IMR-90 (cell line): ENCODE results near the gene WSB1. TPM values are rescaled to one million over a fixed set of nuclear protein-coding genes. Genes with fewer than 3 reads are reported as not detected.

Source experiments
- ATAC-seq: fragments of 200-7000 bp; cut with Tn5 transposase; 2 replicates; pipeline ENCODE4 v1.9.1; 2020; ENCODE audit warnings: low read depth, mild to moderate bottlenecking, moderate library complexity
- BruUV-seq: library from RNA; stranded (reverse); fragments of 400-500 nt; replicated peaks from 2 replicates; lab custom pipeline; 2021; lab: Mats Ljungman, UMichigan
- CTCF ChIA-PET: fragments of 300-600 bp; formaldehyde crosslinking; extraction: SDS; loops from one replicate; lab custom pipeline; 2021; ENCODE audit warnings: antibody characterized with exemption; lab: Yijun Ruan, JAX
- POLR2A ChIA-PET: fragments of 300-600 bp; sonication (Branson Sonifier 250); formaldehyde crosslinking; loops from one replicate; lab custom pipeline; 2022; ENCODE audit warnings: antibody characterized with exemption; ENCODE audit not compliant: unreplicated experiment; lab: Charles Lee
- DNase-seq: peaks from one replicate; pipeline ENCODE4 v3.0.0; 2013
- H2AFZ ChIP-seq: replicated peaks from 2 replicates; pipeline ENCODE3; 2013; ENCODE audit warnings: low read length, mild to moderate bottlenecking; ENCODE audit not compliant: poor library complexity
- H2AK5ac ChIP-seq: 2 replicates; pipeline ENCODE4 v1.6.1; 2013; ENCODE audit warnings: low read depth, low read length, inconsistent platforms
- H2AK9ac ChIP-seq: replicated peaks from 2 replicates; pipeline ENCODE3; 2013; ENCODE audit warnings: mild to moderate bottlenecking, low read depth, low read length, moderate library complexity; ENCODE audit not compliant: poor library complexity
- H2BK120ac ChIP-seq: 2 replicates; pipeline ENCODE4 v1.6.1; 2013; ENCODE audit warnings: low read depth, low read length, inconsistent platforms
- H2BK15ac ChIP-seq: 3 replicates; pipeline ENCODE4 v1.6.1; 2013; ENCODE audit warnings: low read depth, low read length, inconsistent platforms
- H2BK20ac ChIP-seq: 2 replicates; pipeline ENCODE4 v1.6.1; 2013; ENCODE audit warnings: low read depth, mild to moderate bottlenecking, inconsistent platforms, low read length, moderate library complexity
- H2BK5ac ChIP-seq: 2 replicates; pipeline ENCODE4 v1.6.1; 2013; ENCODE audit warnings: mild to moderate bottlenecking, low read depth, low read length, inconsistent platforms; ENCODE audit not compliant: poor library complexity, severe bottlenecking
- H3K14ac ChIP-seq: replicated peaks from 2 replicates; pipeline ENCODE4 v1.6.1; 2013; ENCODE audit warnings: low read depth, low read length, inconsistent platforms
- H3K18ac ChIP-seq: 2 replicates; pipeline ENCODE4 v1.6.1; 2013; ENCODE audit warnings: low read depth, low read length, control low read depth
- H3K23ac ChIP-seq: 2 replicates; pipeline ENCODE4 v1.6.1; 2013; ENCODE audit warnings: low read depth, low read length, inconsistent platforms
- H3K27ac ChIP-seq: 2 replicates; pipeline ENCODE4 v1.5.1; 2013; ENCODE audit warnings: mild to moderate bottlenecking, control low read depth, low read length; ENCODE audit not compliant: insufficient read depth
- H3K27me3 ChIP-seq: 2 replicates; pipeline ENCODE4 v1.6.1; 2013; ENCODE audit warnings: low read length; ENCODE audit not compliant: control insufficient read depth, insufficient read depth
- H3K36me3 ChIP-seq: 2 replicates; pipeline ENCODE4 v1.6.1; 2013; ENCODE audit warnings: low read length, mixed read lengths; ENCODE audit not compliant: control insufficient read depth, insufficient read depth
- H3K4ac ChIP-seq: 2 replicates; pipeline ENCODE4 v1.6.1; 2013; ENCODE audit warnings: low read depth, low read length, inconsistent platforms
- H3K4me1 ChIP-seq: 2 replicates; pipeline ENCODE4 v1.6.1; 2013; ENCODE audit warnings: low read length, mixed read lengths; ENCODE audit not compliant: control insufficient read depth, insufficient read depth
- H3K4me2 ChIP-seq: 2 replicates; pipeline ENCODE4 v1.6.1; 2013; ENCODE audit warnings: low read depth, mild to moderate bottlenecking, control low read depth, low read length, moderate library complexity
- H3K4me3 ChIP-seq: 2 replicates; pipeline ENCODE4 v1.5.1; 2013; ENCODE audit warnings: low read depth, mild to moderate bottlenecking, control low read depth, low read length, moderate library complexity; ENCODE audit not compliant: insufficient read depth
- H3K56ac ChIP-seq: 2 replicates; pipeline ENCODE4 v1.6.1; 2013; ENCODE audit warnings: low read length, inconsistent platforms; ENCODE audit not compliant: insufficient read depth; ENCODE audit errors: extremely low read depth
- H3K79me1 ChIP-seq, 2 experiments: 2 replicates each; pipeline ENCODE4 v1.6.1; 2013; ENCODE audit warnings: low read length in 2 of 2, inconsistent platforms in 1 of 2, low read depth in 1 of 2
- H3K9ac ChIP-seq: 2 replicates; pipeline ENCODE4 v1.6.1; 2013; ENCODE audit warnings: low read depth, low read length, control low read depth
- H3K9me1 ChIP-seq: 2 replicates; pipeline ENCODE4 v1.6.1; 2013; ENCODE audit warnings: low read length, inconsistent platforms; ENCODE audit not compliant: insufficient read depth
- H3K9me3 ChIP-seq: 2 replicates; pipeline ENCODE4 v1.6.1; 2013; ENCODE audit warnings: low read length; ENCODE audit not compliant: control insufficient read depth, insufficient read depth
- H4K20me1 ChIP-seq: 2 replicates; pipeline ENCODE4 v1.6.1; 2013; ENCODE audit warnings: low read length, inconsistent platforms; ENCODE audit not compliant: insufficient read depth
- H4K5ac ChIP-seq: 2 replicates; pipeline ENCODE4 v1.6.1; 2013; ENCODE audit warnings: mild to moderate bottlenecking, low read depth, low read length, control low read depth
- H4K8ac ChIP-seq, 2 experiments: 2 replicates each; pipeline ENCODE4 v1.6.1; 2013; ENCODE audit warnings: low read depth in 2 of 2, low read length in 2 of 2, control low read depth in 1 of 2, inconsistent platforms in 1 of 2
- H4K91ac ChIP-seq: 2 replicates; pipeline ENCODE4 v1.6.1; 2013; ENCODE audit warnings: low read depth, low read length, inconsistent platforms; ENCODE audit not compliant: insufficient read depth
- BHLHE40 ChIP-seq: fragments of 150-350 bp; IDR thresholded peaks from 2 replicates; pipeline ENCODE4 v1.6.1; 2016; ENCODE audit warnings: mild to moderate bottlenecking, low read depth, low read length
- NFE2L2 ChIP-seq: fragments of 150-350 bp; IDR thresholded peaks from 2 replicates; pipeline ENCODE4 v1.6.1; 2016; ENCODE audit warnings: low read depth, mild to moderate bottlenecking, low read length
- RCOR1 ChIP-seq: IDR thresholded peaks from 2 replicates; pipeline ENCODE4 v1.6.1; 2012; ENCODE audit warnings: mild to moderate bottlenecking, low read length, improper control_type of control experiment; ENCODE audit not compliant: insufficient replicate concordance
- WGBS, 2 experiments: methylation state at CpG; one replicate each; pipeline versions ENCODE4 v1.1.5 to v1.1.7; 2013; ENCODE audit warnings: missing lambda C conversion rate in 2 of 2; ENCODE audit not compliant: insufficient read length in 1 of 2; ENCODE audit errors: extremely low coverage in 2 of 2; 5-methylcytosine and 5-hydroxymethylcytosine counted together
- dilution Hi-C: fragments of 300-500 bp; cut with HindIII; formaldehyde crosslinking; loops from one replicate; pipeline ENCODE4 v1.14.3; 2018; ENCODE audit warnings: low sequenced_read_pairs; ENCODE audit not compliant: unreplicated experiment
- in situ Hi-C: fragments of 300-500 bp; cut with MboI; formaldehyde crosslinking; loops from 3 replicates; pipeline ENCODE4 v1.14.3; 2019; ENCODE audit warnings: low sequenced_read_pairs, inconsistent platforms, mixed read lengths
- intact Hi-C: fragments of 100-400 bp; cut with micrococcal nuclease; formaldehyde crosslinking; loops from 2 replicates; pipeline ENCODE4 v1.10.0; 2022
- polyA plus RNA-seq, 3 experiments: library from polyadenylated mRNA; depleted of rRNA; stranded (reverse); fragments of >200 nt; gene quantifications; 2 replicates each; pipeline ENCODE4 v1.2.3, GENCODE V29; 2012; ENCODE audit warnings: low replicate concordance in 1 of 3
- total RNA-seq: library from RNA; depleted of rRNA; stranded (reverse); fragments of >200 nt; gene quantifications from 2 replicates; pipeline ENCODE4 v1.2.3, GENCODE V29; 2012

Gene WSB1
- total and polyA plus RNA-seq, 2 of the 4 experiments (the other 2 are of a cell fraction), result 140 to 266 TPM

DNA sequence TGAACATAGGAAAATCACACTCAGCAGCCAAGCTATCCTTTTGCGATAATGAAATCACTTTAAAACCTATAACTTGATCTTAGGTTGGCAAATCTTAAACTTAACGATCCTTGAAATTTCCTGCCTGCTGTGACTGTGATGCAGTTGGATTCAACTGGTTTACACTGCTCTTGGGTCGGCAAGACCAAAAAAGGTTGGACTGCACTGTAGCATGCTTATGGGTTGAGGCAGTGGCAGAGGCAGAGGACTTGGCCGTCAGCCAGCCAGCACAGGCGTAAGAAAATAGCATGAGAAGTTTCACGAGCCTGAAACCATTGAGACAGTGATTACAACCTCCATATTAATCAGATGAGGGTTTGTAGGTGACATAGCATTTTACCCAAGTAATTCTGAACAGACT, 21.4 kb downstream of the WSB1 start:
- Histone ChIP-seq H4K91ac (no peak overlapping the region), H2AK9ac (no peak overlapping the region), H3K9me1 (peaks cover 2% of the 10 kb centered on the region; the same call in 1 of the 2 replicates), H2BK5ac (peak overlapping the region; percentile 64), H4K8ac (peak overlapping the region in 1 of 2 experiments; percentile 47; a peak in 1 of 4 replicates), H3K79me1 (peaks cover 15 to 38% of the 10 kb centered on the region in 2 experiments), H3K27me3 (no peaks in the 10 kb centered on the region), H3K4me2 (peak overlapping the region; percentile 45; the same call in 1 of the 2 replicates), H3K36me3 (peaks cover 41% of the 10 kb centered on the region), H2AFZ (peak overlapping the region; percentile 26), H4K5ac (no peak overlapping the region), H4K20me1 (peaks cover 5% of the 10 kb centered on the region; the same call in 1 of the 2 replicates), H2AK5ac (no peak overlapping the region), H2BK20ac (no peak overlapping the region), H2BK120ac (no peak overlapping the region; the same call in 1 of the 2 replicates), H3K4me1 (peaks cover 11% of the 10 kb centered on the region), H3K27ac (no peak overlapping the region; the same call in 1 of the 2 replicates), H3K4me3 (no peak overlapping the region), H3K9ac (peak overlapping the region; percentile 4; the same call in 1 of the 2 replicates), H3K14ac (peak overlapping the region; percentile 27; the same call in 1 of the 2 replicates), H3K23ac (peak overlapping the region; percentile 11), H3K18ac (0 out of 2 replicates have a peak overlapping the region, but pooled peaks have one; percentile 22), H3K4ac (peak overlapping the region; percentile 61; the same call in 1 of the 2 replicates), H3K9me3 (no peaks in the 10 kb centered on the region), H3K56ac (no peak overlapping the region), H2BK15ac (no peak overlapping the region)
- TF ChIP-seq RCOR1, result no peak
- TF ChIP-seq BHLHE40, result peak; percentile 49; the same call in 1 of the 2 replicates
- 0 out of 2 replicates have a peak, but pooled peaks have one; percentile 12 for TF ChIP-seq NFE2L2
- intact Hi-C loops (loop anchor here (1.0 to 2.0 kb wide), 2 partner anchors 15 to 70 kb away; no protein-coding TSS in a partner anchor), dilution Hi-C loops (no loop called here), in situ Hi-C loops (no loop called here)
- WGBS, 2 experiments, result no CpG with 5 or more reads among the region's 6 CpGs
- no TSS peak for BruUV-seq
- ATAC-seq (peak; percentile 91), DNase-seq (peak; percentile 94)
- CTCF ChIA-PET, result interaction anchor here (0.6 kb wide), 1 partner anchor 195 kb away, joined by 3 read pairs; no protein-coding TSS in a partner anchor
- POLR2A ChIA-PET, result no interaction called here
